H1 (cell line): ENCODE measurements around the gene NF1. TPM values are rescaled to one million over a fixed set of nuclear protein-coding genes. Genes with fewer than 3 reads are reported as not detected.

Source experiments
- CHD1 ChIP-seq: IDR thresholded peaks from 2 replicates; pipeline ENCODE4 v1.6.1; 2012; ENCODE audit warnings: low read depth, low read length, improper control_type of control experiment
- JUND ChIP-seq: IDR thresholded peaks from 2 replicates; pipeline ENCODE4 v1.6.1; 2011; ENCODE audit warnings: mild to moderate bottlenecking, improper control_type of control experiment, low read length
- polyA plus RNA-seq, 7 experiments: library from polyadenylated mRNA; depleted of rRNA in 3 of 7; stranded (reverse) in 5 of 7; unstranded in 2 of 7; fragments of >200 nt in 5 of 7; fragments of 200-250 nt in 2 of 7; gene quantifications; 1 replicate in 5 of 7; 2 replicates in 1 of 7; 4 replicates in 1 of 7; pipeline versions ENCODE4 v1.2.1 to v1.2.3, GENCODE V29; 2011 to 2013; ENCODE audit warnings: missing spikeins in 2 of 7, mixed read lengths in 2 of 7
- total RNA-seq: library from RNA; stranded (reverse); fragmentation: NEBNext Ultra II Directional; extraction: Animal tissue kit (Norgen Biotek cat#: 25700); gene quantifications from 2 replicates; pipeline ENCODE4 v1.2.1, GENCODE V29; 2021

Gene NF1
- total and polyA plus RNA-seq, 2 of the 8 experiments (the other 6 are each of a cell fraction or from before 2014, with no cell fraction given) = 19.3 to 29.6 TPM

DNA sequence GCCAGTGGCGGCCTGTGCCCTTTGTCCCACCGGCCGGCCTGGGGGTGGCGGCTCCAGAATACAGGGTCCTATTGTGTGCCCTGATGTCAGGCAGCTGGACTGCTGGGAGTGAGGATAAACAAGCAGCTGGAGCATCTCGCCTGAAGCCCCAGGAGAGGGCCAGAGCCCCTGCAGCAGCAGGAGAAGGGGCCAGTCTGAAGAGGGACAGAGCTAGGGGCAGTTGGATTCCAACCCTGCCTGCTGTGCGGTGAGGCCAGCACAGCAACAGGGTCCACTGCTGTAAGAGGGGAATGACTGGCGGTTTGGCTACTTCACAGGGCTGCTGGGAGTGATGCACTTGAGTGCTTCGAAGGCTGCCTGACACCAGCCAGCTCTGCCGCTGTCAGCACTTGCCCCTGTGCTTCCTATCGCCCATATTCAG lies 321.7 kb downstream of the NF1 start (continued):
- TF ChIP-seq JUND (no peak), CHD1 (no peak)
